HT-29 (cell line): ENCODE data around the gene NUP210. TPM values are rescaled to one million over a fixed set of nuclear protein-coding genes. Genes with fewer than 3 reads are reported as not detected.

Experiments
- DNase-seq: peaks from one replicate; pipeline ENCODE4 v3.0.0-alpha.2; 2015; ENCODE audit warnings: low spot score
- total RNA-seq: library from RNA; depleted of rRNA; stranded (reverse); fragments of >200 nt; shearing (Covaris generic); gene quantifications from 2 replicates; pipeline ENCODE4 v1.2.3, GENCODE V29; 2014

Gene NUP210
- total RNA-seq, 1 experiment from 2014 or later = 77.2 TPM

DNA sequence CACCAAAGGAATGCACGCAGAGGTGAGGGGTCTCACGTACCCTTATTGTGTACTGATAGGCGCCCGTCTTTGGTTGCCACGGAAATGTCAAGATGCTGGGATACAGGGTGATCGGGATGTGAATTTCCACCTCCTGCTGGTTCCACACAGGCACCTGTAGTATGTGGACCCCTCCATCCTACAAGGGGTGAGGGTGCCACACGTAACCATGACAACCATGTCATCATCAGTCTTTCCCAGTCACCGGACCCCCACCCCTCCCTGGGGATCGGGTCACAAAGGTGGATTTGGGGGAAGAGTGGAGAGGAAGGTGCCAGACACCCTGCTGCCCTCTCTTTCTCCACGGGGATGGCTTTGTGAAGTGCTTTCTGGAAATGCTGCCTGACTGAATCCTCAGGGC is 44.7 kb downstream of the NUP210 start:
- no peak for DNase-seq

DNA sequence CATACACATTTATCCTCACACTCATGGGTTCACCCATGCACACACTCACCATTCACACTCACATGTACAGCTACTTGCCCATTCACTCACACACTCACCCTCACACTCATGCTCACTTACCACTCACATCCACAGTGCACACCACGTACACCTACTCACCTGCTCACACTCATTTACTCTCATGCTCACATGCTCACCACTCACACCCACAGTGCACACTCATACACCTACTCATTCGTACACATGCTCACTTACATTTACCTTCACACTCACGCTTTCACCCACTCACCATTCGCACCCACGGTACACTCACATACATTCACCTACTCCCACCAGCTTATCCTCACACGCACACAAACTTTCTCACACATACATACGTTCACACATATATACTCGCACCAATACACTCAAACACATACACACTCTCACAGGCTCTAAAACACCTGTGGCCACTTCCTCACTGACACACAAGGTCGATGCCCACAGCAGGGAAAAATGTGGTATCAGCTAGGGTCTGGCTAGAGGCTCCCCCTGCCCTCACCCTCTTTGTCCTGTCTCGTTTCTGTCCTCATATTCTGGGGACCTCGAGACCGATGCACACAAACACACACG is 46.0 kb downstream of the NUP210 start:
- DNase-seq = no peak

DNA sequence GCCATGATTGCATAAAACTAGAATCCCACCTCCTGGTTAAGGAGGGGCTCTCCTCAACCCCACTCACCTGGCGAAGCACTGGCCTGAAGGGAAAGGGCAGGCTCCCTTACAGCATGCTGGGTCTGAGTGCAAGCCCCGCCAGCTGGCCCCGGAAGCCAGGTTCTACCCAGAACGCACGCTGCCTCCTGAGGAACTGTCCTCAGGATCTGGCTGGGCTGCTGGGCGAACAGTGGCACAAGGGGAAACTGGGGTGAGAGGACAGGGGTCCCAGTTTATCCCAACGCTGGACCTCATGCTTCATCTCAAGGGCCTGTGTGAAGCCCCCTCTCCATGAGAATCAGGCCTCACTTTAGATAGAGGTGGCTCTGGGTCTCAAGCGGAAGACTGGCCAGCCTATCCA is 47.5 kb downstream of the NUP210 start:
- DNase-seq = no peak

DNA sequence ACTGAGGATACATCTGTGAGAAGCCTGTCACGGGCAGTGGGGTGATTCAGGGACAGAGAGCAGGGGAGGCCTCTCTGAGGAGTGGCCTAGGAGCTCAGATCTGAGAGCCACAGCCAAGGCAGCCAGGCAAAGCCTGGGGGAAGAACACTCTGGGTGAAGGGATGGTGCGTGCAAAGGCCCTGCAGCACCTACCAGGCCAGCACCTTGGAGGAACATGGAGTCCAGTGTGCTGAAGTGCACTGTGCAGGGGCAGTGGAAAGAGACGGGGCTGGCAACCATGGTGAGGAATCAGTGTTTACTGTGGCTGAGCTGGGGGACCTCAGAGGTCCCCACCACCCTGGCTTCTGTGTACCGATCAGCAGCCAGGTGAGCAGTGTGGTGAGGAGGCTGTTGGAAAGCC is 48.0 kb downstream of the NUP210 start:
- DNase-seq = no peak

DNA sequence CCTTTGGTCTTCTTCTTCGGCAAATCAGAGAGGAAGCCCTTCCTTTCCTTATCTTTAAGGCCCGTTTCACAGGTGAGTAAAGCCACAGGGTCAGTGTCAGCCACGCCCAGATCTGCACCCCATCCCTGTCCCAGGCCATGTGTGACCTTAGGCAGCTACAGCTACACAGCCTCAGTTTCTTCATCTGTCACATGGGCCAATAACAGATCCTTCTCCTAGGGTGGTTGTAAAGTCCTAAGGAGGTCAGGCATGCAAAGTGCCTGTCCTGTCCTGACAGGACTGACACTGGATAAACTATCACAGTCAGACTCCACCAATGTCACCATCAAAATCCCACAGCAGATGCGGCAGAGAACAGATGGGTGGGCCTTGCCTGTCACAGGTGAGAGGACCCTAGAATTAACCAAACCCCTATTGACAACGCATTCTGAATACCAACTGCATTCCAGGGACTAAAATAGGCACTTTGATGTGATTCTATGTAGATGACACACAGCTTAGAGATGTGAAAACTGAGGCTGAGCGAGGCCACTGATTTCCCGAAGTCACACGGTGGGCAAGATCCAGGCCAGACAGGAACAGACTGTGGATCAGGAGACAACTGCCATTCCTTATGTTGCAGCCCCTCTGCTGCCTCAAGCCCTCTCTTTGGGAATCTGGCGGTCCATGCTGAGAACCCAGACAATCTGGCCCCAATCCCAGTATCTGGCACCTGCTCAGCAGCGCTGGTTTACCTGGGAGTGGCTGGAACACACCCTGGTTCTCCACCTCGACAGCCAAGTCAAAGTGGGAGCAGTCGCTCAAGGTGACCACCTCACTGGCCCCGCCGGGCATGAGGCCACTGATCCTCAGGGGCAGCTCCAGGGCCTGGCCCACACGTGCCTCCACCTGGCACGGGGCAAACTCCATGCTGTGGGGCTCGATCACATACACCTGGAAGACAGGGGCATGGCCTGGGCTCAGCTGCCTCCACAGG is 48.7 kb downstream of the NUP210 start:
- DNase-seq = no peak

DNA sequence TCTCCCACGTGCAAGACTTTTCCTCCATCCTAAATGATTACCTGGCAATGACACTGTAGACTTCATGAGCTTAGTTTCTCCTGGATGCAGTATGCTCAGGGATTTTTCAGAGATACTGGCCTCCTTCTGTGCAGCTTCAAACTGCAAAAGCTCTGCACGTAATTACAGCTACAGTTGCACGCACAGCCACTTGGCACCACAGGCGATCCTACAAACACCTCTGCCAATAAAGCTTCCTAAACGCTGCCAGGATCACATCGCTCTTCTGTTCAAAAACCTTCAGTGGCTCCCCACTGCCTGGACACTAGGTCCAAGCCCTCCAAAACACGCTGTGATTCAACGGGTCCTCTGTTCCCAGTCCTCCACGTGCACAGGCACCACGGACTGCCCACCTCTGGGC is 49.5 kb downstream of the NUP210 start:
- no peak for DNase-seq

DNA sequence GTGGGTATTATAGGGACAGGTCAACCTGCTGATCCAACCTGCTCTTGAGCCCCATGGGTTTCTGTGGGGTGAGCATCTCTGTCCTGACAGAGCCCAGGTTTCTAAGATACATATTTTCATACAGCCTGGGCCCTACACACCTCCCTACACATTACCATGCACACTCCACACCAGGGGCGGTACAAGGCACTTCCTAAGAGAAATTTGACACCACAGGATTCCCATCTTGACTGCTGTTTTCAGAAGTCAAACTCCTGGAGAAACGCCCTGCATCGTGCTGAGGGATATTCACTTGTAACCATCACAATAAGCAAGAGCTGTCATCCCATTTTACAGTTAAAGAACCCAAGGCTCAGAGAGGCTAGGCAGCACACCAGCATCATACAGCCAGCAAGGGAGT is 50.1 kb downstream of the NUP210 start:
- DNase-seq = no peak

DNA sequence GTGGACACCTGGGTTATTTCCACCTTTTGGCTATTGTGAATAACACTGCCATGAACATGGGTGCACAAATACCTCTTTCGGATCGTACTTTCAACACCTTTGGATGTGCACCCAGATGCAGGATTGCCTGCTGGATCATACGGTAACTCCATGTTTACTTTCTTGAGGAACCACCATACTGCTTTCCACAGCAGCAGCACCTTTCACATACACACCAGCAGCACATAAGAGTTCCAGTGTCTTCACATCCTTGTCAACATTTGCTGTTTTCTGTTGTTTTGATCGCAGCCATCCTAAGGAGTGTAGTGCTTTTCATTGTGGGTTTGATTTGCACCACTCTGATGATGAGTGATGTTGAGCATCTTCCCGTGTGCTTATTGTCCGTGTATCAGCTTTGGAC is 51.3 kb downstream of the NUP210 start:
- no peak for DNase-seq

DNA sequence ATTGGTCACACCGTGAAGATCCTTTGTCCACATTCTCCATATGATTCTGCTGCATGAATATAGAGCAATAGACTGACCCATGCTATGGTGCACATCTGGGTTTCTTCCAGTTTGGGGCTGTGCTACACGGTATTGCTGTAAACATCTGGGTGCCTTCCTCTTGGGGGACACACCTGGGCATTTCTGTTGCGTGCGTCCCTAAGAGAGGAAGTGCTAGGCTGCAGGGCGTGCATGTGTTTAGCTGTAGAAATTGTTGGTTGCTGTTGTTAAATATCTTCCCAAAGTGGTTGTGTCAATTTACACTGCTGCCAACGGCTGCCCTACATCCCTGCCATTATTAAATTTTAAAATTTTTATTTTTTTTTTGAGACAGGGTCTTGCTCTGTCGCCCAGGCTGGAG is 52.4 kb downstream of the NUP210 start:
- DNase-seq = no peak

DNA sequence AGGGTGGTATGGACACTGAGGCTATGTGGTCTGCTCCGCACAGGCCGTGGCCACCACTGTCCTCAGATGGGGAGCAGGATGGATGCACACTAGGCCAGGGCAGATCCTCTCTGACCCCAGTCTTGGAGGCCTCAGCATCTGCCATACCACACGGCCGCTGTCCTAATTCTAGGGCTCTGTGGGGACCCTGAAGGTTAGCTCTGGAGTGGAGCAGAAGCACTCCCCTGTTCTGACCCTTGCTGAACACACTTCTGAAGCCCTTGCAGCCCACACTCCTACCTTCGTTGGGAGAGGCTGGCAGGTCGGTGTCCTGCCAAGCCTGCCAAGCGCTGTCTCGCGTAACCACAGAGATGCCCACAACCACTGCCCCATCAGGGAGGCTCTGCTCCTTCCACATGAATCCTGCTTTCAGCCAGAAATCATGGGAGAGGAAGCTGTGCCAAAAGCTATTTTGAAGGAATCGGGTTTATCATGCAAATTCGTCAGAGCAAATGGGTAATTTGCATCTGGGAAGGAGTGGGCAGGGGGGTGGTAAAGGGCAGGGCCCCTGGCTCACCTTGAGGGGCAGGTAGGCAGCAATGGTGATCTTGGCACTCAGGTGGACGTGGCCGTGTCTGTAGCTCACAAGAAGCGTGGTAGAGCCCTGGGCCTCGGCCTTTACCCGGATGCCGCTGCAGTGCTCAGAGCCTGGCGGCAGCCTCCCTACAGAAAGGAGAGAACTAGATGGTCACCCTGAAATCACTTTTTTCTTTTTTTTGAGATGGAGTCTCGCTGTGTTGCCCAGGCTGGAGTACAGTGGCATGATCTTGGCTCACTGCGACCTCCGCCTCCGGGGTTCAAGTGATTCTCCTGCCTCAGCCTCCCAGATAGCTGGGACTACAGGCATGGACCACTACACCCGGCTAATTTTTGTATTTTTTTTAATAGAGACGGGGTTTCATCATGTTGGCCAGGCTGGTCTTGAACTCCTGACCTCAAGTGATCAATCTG is 54.4 kb downstream of the NUP210 start:
- no peak for DNase-seq

DNA sequence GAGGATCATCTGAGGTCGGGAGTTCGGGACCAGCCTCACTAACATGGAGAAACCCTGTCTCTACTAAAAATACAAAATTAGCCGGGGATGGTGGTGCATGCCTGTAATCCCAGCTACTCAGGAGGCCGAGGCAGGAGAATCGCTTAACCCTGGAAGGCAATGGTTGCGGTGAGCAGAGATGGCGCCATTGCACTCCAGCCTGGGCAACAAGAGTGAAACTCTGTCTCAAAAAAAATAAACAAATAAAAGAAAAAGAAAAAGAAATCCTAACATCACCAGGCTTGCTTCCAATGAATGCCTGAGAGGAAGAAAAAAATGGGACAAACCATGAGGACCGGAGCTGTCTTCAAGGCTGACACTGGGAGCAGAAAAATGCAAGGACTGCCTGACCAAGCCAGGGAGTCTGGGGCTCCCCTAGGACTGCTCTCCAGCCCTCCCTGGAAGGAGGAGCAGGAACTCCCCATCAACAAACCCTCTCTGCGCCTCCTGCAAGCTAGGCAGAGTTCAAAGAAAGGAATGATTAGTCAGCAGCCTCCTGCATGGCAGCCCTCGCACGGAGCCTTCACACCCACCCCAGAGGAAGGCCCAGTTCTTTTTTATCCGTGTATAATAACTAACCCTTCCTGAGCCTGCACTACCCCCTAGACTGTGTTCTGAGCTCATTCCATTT is 55.4 kb downstream of the NUP210 start:
- no peak for DNase-seq

DNA sequence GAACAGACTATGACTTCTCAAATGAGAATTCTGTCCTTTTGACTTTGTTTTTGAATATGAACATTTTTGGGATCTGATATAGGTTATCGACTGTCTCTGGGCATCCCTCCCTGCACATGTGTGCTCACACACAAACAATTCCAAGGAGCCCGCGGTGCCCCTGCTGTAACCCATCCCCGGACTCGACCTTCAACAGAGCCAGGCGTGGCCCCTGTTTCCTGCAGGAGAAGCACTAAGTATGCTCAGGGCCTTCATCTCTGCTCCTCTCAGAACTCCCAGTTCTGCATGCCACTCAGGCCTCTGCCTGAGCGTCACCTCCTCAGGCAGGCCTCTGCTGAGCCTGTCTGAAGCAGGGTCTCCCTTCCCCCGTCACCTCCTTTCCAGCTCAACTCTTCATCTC is 57.6 kb downstream of the NUP210 start:
- no peak for DNase-seq

DNA sequence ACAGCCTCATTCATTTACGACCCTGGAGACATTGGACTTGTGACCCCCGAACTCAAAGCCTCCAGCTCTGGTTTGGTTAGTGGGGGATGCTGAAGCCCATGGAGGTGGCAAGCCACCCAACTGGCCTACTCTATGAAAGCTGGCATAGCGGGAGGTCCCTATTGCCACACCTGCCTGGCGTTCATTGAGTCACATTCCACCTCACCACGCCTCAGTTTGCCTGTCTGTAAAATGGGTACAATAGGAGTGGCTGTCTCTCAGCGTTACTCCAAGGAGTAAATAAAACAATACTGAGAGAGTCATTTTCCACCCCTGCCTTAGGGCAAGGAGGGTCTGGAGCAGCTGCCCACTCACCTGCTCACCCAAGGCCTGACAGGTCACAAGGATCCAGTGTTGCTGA is 60.2 kb downstream of the NUP210 start:
- no peak for DNase-seq

DNA sequence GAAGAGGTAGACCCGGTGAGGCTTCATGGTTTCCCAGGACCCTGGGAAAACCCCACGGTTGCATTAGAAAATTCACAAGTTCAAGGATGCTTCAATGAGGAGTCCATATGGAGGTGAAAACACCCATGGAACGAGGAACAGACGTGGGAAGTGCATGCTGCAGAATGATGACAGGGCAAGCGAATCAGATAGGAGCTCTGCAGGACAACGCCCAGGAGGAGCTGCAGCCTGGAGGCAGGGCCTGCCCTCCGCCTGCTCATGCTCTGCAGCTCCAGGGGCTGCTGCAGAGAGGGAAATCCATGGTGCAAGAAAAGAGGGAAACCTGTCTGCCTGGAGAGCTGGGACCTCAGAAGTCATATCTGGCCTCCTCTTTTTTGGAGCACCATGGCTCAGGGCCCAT is 61.5 kb downstream of the NUP210 start:
- DNase-seq = no peak

DNA sequence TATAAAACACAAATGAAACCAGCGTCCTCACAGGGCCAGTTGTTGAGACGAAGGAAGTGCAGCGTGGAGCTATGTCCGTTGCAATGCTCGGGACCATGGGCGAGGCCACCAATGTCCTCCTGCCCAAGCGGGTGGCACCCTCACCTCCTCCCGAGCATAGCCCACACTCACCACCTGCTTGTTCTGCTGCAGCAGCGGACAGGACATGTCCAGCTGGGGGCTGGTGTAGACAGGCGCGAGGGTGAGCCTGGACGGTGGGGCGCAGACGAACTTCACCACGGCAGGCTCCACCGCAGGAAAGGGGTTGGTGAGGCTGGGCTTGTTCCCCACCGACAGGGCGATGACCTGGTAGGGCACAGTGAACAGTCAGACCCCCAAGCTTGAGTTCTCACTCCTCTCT is 62.1 kb downstream of the NUP210 start:
- no peak for DNase-seq

DNA sequence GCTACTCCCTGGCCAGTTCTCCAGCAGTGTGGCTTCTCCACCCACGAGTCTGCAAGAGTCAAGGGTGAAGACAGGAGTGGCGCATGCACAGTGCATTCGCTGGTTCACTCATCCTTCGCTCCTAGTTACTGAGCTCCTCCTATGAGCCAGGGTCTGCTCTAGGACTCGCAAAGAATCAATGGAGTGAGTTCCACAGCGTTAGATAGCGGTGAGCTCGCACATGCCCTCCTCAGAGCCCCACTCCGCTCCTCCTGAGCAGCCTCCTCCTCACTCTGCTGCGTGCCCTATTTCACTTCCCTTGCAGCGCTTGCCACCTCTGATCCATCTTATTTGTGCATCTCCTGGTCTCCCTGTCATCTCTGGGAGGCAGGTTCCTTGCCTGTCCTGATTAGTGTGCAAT is 63.0 kb downstream of the NUP210 start:
- DNase-seq = no peak

DNA sequence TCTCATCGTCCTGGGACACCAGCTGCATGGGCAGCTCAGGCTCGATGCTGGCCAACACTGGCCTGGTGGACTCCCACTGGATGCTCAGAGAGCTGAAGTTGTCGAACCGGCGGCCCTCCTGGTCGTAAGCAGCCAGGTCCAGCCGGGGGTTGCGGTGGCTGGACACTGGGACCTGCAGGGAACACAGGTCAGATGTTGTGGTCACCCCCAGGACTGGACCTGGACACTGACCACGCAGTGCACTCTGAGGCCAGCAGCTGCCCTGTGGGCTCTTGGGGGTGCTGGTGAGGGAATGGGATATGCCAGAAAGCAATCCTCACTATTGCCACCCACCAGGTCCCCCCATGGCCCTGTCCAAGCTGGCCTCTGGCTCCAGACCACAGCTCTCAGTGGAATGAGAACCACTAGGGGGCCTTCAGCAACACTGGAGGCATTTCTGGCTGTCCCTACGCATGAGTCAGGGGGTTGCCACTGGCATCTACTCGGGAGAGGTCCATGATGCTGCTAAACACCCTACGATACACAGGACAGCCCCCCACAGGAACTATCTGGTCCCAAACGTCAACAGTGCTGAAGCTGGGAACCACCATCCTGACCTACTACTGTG is 66.1 kb downstream of the NUP210 start:
- no peak for DNase-seq

DNA sequence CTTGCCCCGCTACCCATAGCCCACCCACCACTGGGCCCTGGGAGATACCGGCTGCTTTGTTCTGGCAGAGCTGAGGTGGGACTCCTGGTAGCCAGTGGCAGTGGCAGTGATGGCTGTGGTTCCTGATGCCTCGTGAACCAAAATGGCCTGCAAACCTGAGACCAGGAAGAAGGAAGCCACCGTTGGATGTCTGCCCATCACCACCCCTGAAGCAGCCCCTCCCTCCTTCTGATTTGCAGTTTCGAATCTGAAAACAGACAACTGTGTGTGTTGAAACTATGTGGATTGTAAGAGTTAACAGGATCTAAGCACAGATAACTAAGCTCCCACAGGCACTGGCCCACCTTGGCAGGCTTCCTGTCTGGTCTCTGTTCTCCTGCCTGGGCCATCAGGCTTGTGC is 66.6 kb downstream of the NUP210 start:
- DNase-seq = no peak

DNA sequence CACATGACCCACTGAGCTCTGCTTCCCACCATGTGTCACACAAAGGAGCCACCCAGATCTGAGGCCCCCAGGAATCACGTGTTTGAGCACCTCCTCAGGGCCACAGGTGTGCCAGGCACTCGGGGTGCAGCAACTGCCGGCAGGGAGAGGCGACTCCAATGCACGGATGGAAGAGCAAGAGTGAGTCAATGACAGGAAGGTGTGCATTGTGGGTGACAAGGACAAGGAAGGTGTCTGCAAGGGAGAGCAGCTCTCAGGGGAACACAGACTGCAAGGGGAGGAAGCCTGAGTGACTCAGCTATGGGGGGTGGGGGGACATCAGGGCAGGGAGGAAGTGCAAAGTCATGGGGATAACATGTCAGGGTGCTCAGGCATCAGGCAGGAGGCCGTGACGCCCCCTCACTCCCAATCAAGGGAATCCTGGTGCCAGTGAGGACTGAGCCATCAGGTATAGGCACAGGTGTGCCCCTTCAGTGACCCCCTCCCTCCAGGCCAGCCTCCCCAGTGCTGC is 67.4 kb downstream of the NUP210 start:
- DNase-seq = no peak

DNA sequence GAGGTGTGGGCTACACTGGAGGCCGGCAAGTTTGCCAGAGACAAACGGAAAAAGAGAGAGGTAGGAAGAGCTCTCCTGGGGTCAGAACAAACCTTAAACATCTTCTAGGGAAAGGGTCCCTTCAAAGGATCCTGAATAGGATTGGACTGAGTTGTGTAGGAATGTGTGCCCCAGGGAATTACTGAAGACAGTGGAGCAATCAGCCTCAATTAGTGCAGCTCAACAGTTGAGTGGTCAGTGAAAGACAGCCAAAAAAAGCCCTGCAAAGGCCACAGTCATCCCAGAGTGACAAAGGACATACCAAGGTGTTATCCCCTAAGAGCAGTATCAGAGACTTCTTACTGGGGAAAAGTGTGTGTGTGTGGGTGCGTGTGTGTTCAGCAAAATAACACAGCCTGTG is 70.3 kb downstream of the NUP210 start:
- DNase-seq = no peak
